A172 (cell line): ENCODE results near the gene WDR37. TPM values are rescaled to one million over a fixed set of nuclear protein-coding genes. Genes with fewer than 3 reads are reported as not detected.
"Not testable (repeated sequence)": the region's sequence is repeated elsewhere in the genome, so short reads cannot be mapped to it uniquely, and the experiment has no call there.

Source experiments
- DNase-seq: peaks from one replicate; pipeline ENCODE4 v3.0.0-alpha.2; 2015; ENCODE audit warnings: low spot score
- total RNA-seq: library from RNA; depleted of rRNA; stranded (reverse); fragments of >200 nt; shearing (Covaris generic); gene quantifications from 2 replicates; pipeline ENCODE4 v1.2.3, GENCODE V29; 2014

WDR37 gene
- total RNA-seq, 1 experiment from 2014 or later: 8.8 TPM

DNA sequence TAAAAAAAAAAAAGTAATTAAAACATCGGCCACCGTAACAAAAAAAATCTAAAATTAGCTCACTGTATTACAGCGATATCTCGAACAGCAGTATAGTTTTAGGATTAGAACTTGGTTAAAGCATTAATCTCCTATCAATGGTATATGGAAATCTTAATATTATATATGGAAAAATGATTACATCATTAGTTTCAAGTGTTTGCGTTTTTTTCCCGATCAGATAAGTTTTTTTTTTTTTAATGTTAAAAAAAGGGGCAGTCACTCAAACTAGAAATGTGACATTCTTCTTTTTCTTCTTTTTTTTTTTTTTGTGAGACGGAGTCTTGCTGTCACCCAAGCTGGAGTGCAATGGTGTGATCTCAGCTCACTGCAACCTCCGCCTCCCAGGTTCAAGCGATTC, 14.7 kb upstream of the WDR37 start:
- no peak for DNase-seq

- no peak for DNase-seq
Measured at GRCh38 chr10:1043532-1043995, 12.6 kb upstream of the WDR37 start.

DNA sequence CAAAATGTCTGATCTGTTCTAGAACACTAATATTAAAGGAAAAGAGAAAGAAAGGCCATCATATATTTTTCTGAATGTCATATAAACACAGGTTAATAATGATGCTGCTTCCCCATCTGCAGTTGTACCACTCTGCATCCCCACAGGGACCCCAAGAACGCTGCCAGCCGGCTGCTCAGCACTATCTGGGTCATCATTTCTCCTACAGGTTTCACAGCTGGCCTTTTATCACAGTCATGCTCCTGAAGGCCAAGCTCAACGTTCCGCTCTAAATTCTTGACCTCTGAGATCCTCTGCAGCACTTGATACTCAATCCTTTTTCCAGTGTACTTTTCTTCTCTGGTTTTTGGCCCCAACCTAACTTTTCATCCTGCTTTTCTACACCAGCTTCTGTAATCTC, 12.0 kb upstream of the WDR37 start:
- DNase-seq: no peak

DNA sequence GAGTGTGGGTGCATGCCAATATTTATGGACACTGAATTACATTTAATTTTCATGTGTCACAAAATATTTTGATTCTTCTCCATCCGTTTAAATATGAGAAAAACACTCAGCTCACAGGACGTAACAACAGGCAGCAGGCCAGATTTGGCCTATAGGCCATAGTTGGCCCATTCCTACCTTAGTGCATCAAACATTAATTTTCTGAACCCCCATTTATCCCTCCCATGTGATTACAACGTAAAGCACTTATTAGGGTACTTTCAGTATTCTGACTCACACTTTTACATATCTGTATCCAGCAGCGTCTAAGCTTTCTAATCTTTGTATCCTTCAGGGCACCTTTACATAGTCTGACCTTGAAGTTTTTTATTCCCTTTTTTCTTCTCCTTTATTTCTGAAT, 11.2 kb upstream of the WDR37 start:
- no peak for DNase-seq

- DNase-seq: no peak
Measured at GRCh38 chr10:1045415-1045814, 10.8 kb upstream of the WDR37 start.

DNA sequence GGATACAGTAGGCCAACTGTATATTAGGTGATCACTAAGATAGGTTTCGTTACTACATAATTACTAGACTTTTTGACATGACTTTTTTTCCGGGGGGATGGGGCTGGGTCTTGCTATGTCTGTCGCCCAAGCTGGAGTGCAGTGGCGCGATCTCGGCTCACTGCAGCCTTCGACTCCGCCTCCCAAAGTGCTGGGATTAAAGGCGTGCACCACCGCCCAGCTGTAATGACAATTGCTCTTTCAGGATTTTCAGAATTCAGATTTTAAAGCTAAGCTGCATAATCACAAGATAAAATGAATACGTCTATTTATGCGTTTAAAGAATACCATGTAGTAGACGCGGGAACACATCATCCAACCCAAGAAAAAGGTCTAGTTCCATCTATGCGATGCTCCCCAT, 8.2 kb upstream of the WDR37 start:
- DNase-seq: peak; percentile 28

DNA sequence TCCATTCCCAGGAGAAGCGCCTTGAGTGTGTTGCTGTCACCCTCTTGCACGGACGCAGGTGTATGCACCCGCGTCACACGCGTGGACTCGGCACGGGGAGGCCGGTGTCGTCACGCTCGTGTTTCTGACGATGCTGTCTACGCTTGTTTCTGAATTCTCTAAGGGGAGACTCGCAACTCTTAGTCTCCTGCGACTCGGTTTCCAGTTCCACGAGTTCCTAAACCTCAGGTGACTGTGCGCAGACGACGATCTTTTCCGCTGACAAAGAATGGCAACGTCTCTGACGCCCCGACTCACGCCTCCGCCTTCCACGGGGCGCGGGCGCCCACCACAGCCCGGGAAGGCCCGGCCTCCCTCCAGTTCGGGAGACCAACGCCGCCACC, 7.8 kb upstream of the WDR37 start:
- DNase-seq: peak; percentile 21

DNA sequence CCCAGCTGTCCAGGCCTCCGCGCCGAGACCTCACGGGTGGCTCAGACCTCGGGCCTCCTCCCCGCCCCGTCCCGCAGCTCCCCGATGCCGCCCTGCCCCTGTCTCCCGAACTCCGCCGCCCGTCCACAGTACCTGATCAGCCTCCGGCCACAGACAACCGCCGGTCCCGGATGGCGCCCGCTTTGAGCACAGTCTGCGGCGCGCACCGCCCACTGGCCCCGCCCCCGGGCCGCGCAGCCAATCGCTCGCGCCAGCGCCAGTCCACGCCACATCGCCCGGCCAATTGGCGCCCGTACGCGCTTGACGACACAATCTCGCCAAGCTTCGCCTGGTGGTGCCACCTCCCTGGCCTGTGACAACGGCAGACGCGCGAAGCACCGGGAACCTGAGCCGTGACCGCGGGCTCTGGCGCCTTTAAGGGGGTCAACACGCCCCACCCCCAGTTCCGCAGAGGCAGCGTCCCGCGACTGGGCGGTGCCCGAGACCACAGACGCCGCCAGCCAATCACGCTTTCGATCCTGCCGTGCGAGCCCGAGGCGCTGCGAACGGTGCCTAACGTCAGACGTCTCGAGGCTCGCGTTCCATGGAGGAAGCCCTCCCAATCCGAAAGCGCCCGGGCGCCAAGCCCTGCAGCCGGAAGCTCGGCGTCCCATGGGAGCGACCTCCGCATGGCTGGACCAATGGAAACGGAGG, 7.3 kb upstream of the WDR37 start, which contains the start of gene IDI1:
Gene IDI1 (minus strand): TSS at position 388 of the 693 bp plus-strand sequence. CDS start 116 bp downstream, at position 272.
- DNase-seq: peak; percentile 97

- DNase-seq: no peak
Measured at GRCh38 chr10:1049425-1049958, 6.7 kb upstream of the WDR37 start.

DNA sequence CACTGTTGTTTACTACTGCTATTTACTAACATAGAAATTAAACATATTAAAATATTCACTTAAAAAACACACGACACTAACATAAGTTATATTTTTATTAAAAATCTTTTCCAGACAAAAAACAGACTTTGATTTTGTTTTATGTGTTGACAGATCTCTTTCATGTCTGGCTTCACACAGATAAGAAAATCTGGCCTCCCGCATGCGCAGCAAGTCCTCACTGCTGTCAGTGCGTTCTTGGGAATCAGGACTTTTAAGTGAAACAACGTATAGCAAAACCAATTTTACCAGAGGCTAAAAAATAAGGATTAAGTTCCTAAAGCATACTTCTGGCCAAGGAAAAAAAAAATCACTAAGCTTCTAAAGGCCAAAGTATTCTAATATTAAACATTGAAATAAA, 6.0 kb upstream of the WDR37 start:
- no peak for DNase-seq

GRCh38 chr10:1050554-1050953, 5.6 kb upstream of the WDR37 start:
- DNase-seq: no peak

- no peak for DNase-seq
Measured at GRCh38 chr10:1054684-1055083, 1.5 kb upstream of the WDR37 start.

GRCh38 chr10:1057106-1057657, 997 bp downstream of the WDR37 start:
- DNase-seq: no peak

DNA sequence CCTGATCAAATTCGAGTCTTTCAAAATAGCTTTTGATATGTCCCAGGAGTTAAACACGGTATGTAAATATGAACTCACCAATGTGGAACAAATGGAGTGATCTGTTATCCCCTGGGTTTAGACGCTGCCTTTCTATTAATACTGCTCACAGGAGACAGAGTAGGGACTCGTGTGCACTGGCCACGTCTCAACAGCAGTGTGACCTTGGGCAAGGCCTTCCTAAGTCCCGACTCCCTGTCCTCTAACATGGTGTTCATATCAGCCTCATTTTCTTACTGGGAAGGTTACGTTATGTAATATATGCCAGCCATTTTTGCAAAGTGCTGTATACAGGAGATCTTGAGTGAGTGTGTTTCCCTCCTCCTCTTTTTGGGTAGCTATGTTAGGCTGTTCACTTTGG, 1.8 kb downstream of the WDR37 start:
- no peak for DNase-seq

DNA sequence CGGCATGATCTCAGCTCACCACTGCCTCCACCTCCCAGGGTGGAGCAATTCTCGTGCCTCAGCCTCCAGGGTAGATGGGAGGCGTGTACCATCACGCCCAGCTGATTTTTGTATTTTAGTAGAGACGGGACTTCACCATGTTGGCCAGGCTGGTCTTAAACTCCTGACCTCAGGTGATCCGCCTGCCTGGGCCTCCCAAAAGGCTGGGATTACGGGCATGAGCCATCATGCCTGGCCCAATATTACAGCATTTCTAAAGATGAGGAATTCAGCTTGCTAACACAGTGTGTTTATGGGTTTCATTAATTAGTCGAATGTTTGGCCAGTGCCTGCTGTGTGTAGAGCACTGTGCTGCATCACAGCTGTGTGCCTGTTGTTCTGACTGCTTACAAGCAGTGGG, 3.7 kb downstream of the WDR37 start:
- DNase-seq: no peak

- DNase-seq: peak; percentile 48
Measured at GRCh38 chr10:1061930-1062774, 6.0 kb downstream of the WDR37 start.

DNA sequence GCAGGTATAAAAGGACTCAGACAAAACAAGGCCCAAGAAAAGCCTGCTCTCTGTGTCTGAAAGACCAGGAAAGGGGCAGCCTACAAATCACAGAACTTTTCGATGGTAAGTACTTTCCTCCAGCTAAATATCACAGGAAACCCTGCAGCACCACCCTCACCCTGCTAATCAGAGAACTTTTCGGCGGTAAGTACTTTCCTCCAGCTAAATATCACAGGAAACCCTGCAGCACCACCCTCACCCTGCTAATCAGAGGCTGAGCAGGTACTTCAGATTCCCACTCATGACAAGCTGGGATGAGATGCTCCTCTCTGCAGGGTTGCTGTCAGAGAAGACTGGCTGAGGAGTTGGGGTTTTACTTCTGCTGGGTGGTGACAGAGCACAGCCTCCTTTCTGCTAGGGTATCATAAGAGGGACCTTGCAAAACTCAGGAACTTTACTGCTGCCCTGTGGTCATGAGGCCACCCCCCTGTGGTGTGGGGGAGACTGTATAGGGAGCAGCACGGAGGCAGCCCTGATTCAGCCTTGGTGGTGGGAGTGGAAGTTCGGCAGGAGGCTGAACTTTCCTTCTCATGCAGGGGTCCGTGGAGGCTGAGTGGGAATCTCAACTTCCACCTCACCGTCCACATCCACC, 7.2 kb downstream of the WDR37 start:
- DNase-seq: no peak

GRCh38 chr10:1064964-1065247, 8.7 kb downstream of the WDR37 start:
- no peak for DNase-seq

GRCh38 chr10:1066734-1067133, 10.5 kb downstream of the WDR37 start:
- not testable (repeated sequence) for DNase-seq

- no peak for DNase-seq
Measured at GRCh38 chr10:1068380-1069361, 12.5 kb downstream of the WDR37 start.

DNA sequence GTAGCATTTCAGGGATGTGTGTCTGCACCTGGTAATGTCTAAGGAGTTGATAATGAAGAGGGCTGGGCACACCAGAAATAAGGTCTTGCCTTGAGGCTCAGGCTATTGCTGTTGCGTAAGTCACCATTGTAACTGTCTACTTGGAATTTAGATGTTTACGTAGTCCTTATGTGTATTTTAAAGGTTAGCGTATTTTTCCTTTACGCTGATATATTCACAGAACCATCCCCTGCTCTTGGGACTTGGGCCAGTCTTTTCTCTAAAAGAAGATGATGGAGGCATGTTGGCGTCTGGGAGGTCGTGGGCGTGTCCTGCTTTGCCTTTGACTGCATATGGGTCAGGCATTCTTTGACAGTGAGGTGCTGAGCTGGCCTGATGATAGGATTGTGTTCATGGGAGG, 14.7 kb downstream of the WDR37 start:
- DNase-seq: no peak
